ENCODE measurements around the gene HMX1. TPM values are rescaled to one million over a fixed set of nuclear protein-coding genes. Genes with fewer than 3 reads are reported as not detected.

Gene HMX1
- total RNA-seq, 3 donors from 2014 or later = not detected

DNA sequence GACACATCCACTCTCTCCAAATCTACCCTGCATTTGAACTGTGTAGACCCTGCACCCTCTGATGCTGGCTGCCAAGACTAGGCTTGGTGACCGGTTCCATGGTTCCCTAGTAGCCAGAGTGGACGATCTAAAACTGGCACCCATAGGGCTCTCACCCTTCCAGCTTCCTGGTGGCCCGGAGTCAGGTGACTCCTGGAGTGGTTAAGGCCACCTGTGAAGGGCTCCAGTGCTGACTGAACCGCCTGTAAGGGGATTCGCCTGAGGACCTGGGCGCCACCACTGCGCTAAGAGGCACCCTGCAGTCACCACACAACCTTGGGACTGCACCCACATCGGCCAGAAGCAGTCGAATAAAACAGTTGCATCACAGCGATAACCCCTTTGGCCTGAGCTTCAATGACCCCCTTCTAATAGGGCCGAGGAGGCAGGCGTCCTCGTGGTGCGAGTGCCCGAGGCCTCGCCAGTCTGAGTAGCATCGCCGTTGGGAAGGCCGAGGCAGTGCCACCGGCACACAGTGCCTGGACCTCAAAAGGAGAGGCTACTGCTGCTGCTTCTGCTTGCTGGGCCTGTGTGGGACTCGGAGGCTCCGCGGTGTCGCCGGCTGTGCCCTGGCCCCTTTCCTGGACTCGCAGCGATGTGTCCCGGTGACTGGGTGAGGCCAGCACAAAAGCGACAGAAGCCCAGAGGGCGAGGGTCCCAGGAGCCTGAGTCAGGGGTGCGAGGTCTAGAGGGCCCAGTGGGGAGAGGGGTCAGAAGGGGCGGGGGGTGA lies 6.5 kb downstream of the HMX1 start:
- intact Hi-C loops (cut with DNase I; ENCODE audit: low total_unique reads) = no loop called here
- peaks cover 3 to 100% of the 10 kb centered on the region in 2 donors for H3K27me3 ChIP-seq

DNA sequence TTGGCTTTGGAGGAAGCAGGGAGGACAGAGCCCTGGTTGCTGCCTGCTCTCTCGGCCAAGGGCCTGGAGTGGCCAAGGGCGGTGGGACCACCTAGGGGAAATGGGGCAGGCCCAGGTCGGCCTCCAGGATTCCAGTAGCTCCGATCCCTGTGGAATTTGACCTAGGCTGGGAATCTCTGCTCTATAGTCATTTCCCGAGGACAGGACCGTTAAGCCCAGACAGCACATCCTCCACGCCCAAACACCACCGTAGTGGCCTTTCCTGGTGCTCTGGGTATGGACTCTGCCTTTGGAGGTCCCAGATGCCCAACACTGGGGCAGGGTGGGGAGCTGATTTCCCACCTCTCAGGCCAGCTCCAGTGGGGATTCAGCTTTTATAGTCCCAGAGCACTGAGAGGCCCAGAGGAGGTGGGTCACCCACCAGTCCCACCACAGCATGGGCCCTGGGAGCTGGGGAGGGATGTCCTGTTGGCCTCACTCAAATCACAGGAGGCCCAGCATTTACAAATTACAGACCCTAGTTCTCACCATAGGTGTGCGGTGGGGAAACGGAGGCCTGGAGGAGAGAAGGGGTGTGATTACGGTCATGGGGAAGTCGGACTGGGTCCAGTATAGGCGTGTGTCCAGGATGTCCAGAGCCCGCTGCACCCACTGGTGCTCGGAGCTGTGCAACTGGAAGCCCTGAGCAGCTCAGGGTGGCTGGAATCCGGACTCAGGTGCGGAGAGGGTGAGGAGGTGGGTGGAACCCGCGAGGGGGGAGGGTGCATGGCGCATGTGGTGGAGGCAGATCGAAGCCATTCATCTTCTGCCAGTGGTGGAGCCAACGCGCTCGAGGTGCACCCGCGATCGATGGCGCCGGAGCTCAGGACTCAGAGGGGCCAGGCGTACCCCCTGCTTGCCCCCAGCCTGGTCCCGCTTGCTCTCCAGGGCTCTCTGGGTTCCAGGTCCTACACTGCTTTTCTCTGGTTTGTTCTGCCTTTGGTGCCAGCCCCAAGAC lies 7.7 kb downstream of the HMX1 start:
- intact Hi-C loops (cut with DNase I; ENCODE audit: low total_unique reads) = no loop called here
- Histone ChIP-seq H3K27me3 (peaks cover 3 to 100% of the 10 kb centered on the region in 2 donors), H3K4me1 (no peaks in the 10 kb centered on the region)

More for the DNA sequence above, 6.5 kb downstream of the HMX1 start:
- no peak for DNase-seq (ENCODE audit: low spot score in 2 of 2)
- Histone ChIP-seq H3K36me3 (no peaks in the 10 kb centered on the region), H3K4me1 (no peaks in the 10 kb centered on the region), H3K4me3 (no peak overlapping the region), H3K27ac (no peak overlapping the region), H3K9me3 (no peaks in the 10 kb centered on the region)
- TF ChIP-seq, protein P1, sequence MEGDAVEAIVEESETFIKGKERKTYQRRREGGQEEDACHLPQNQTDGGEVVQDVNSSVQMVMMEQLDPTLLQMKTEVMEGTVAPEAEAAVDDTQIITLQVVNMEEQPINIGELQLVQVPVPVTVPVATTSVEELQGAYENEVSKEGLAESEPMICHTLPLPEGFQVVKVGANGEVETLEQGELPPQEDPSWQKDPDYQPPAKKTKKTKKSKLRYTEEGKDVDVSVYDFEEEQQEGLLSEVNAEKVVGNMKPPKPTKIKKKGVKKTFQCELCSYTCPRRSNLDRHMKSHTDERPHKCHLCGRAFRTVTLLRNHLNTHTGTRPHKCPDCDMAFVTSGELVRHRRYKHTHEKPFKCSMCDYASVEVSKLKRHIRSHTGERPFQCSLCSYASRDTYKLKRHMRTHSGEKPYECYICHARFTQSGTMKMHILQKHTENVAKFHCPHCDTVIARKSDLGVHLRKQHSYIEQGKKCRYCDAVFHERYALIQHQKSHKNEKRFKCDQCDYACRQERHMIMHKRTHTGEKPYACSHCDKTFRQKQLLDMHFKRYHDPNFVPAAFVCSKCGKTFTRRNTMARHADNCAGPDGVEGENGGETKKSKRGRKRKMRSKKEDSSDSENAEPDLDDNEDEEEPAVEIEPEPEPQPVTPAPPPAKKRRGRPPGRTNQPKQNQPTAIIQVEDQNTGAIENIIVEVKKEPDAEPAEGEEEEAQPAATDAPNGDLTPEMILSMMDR (IDR thresholded peaks at IDR 0.05) = no peak
- TF ChIP-seq POLR2A (IDR thresholded peaks at IDR 0.05) (no peak), POLR2AphosphoS5 (IDR thresholded peaks at IDR 0.05) (no peak)

DNA sequence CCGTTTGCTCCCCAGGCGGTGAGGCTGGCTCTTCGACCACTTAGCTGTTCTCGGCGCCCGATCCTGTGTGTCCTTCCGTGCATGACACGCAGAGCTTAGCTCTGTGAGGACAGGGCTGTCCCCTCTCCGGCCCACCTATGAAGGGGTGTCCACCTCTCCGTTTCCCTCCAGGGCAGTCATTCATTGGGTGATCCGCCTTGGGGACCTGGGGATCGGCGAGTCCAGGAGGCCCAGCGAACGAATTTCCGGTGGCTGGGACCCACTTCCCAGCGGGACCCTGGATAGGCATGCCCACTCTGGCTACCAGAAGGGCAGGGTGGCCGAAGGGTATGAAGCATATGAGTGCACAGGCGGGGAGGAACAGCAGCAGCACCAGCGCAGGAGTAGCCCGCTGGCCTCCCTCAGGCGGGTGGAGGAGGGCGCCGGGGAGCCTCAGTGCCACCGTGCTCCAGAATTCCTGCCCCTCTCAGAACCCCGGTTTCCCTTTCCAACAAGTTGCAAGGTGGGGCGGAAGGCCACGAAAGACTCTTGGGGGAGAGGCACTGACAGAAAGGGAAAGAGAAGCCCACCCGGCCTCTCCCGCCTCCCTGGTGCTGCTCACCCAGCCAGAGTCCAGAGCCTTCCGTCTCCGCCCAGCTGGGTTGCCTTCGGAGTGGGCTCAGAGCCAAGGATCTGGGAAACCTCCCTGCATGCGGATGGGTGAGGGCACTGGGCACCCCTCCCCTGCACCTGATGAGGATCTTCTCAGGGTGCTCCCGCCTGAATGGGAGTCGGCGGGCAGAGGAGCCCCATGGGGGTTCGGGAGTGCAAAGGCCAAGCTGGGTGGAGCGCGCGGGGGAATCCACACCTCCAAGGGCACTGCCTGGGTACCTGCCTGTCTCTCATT lies 8.6 kb downstream of the HMX1 start:
- H3K27me3 ChIP-seq = peaks cover 3 to 100% of the 10 kb centered on the region in 2 donors
- intact Hi-C loops (cut with DNase I; ENCODE audit: low total_unique reads) = no loop called here
- no peaks in the 10 kb centered on the region for H3K4me1 ChIP-seq

More for the DNA sequence above, 7.7 kb downstream of the HMX1 start:
- no peak for DNase-seq (ENCODE audit: low spot score in 2 of 2)
- Histone ChIP-seq H3K27ac (no peak overlapping the region), H3K4me3 (no peak overlapping the region), H3K9me3 (no peaks in the 10 kb centered on the region), H3K36me3 (no peaks in the 10 kb centered on the region)
- TF ChIP-seq POLR2AphosphoS5 (IDR thresholded peaks at IDR 0.05) (no peak), POLR2A (IDR thresholded peaks at IDR 0.05) (no peak)
- TF ChIP-seq, protein P1 (IDR thresholded peaks at IDR 0.05) = no peak

DNA sequence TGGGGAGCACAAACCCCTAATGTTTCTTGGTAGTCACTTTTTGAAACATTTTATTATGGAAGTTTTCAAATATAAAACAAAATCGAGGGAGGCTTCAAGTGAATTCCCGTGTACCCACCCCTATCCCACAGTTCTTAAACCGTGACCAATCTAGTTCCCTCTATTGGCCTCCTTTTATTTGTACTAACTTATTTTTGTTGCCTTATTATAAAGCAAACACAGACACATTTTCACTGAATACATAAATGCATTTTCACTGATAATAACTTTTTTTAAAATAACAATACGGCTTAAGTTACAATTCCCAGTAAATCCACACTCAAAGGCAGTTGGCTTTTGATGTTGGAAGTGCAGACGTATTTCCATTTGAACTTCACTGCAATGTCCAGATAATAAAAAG lies 9.3 kb downstream of the HMX1 start:
- Histone ChIP-seq H3K27me3 (peaks cover 3 to 100% of the 10 kb centered on the region in 2 donors), H3K4me3 (no peak overlapping the region), H3K9me3 (no peaks in the 10 kb centered on the region), H3K4me1 (no peaks in the 10 kb centered on the region), H3K36me3 (no peaks in the 10 kb centered on the region), H3K27ac (no peak overlapping the region)
- DNase-seq (ENCODE audit: low spot score in 2 of 2) = no peak
- TF ChIP-seq, protein P1 (IDR thresholded peaks at IDR 0.05) = no peak
- no peak for TF ChIP-seq POLR2A (IDR thresholded peaks at IDR 0.05)
- no peak for TF ChIP-seq POLR2AphosphoS5 (IDR thresholded peaks at IDR 0.05)
- intact Hi-C loops (cut with DNase I; ENCODE audit: low total_unique reads) = no loop called here

More for the DNA sequence above, 8.6 kb downstream of the HMX1 start:
- no peak overlapping the region for H3K27ac ChIP-seq
- H3K4me3 ChIP-seq = no peak overlapping the region
- no peak for DNase-seq (ENCODE audit: low spot score in 2 of 2)
- no peaks in the 10 kb centered on the region for H3K36me3 ChIP-seq
- H3K9me3 ChIP-seq = no peaks in the 10 kb centered on the region
- TF ChIP-seq POLR2A (IDR thresholded peaks at IDR 0.05) (no peak), POLR2AphosphoS5 (IDR thresholded peaks at IDR 0.05) (no peak)
- TF ChIP-seq, protein P1 (IDR thresholded peaks at IDR 0.05) = no peak

Measured in breast epithelium (tissue), 4 donors.